ENCODE results near the gene KCNAB3.

KCNAB3 gene

DNA sequence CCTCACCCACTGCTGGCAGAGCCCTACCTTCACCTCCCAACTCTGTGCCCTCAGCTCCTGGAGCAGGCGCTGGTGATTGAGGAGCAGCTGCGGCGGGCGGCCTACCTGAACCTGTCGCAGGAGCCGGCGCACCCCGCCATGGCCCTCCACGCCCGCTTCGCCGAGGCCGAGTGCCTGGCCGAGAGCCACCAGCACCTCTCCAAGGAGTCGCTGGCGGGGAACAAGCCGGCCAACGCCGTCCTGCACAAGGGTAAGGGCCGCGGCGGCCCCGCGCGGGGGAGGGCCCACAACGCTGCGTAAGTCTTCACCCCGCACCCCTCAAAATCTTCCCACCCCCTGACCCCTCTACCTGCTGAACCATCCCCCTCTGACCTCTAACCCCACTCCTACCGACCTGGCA, 20.6 kb downstream of the KCNAB3 start:
- no peak for DNase-seq (ENCODE audit: extremely low read depth, low read depth)
- TF ChIP-seq, protein P1, sequence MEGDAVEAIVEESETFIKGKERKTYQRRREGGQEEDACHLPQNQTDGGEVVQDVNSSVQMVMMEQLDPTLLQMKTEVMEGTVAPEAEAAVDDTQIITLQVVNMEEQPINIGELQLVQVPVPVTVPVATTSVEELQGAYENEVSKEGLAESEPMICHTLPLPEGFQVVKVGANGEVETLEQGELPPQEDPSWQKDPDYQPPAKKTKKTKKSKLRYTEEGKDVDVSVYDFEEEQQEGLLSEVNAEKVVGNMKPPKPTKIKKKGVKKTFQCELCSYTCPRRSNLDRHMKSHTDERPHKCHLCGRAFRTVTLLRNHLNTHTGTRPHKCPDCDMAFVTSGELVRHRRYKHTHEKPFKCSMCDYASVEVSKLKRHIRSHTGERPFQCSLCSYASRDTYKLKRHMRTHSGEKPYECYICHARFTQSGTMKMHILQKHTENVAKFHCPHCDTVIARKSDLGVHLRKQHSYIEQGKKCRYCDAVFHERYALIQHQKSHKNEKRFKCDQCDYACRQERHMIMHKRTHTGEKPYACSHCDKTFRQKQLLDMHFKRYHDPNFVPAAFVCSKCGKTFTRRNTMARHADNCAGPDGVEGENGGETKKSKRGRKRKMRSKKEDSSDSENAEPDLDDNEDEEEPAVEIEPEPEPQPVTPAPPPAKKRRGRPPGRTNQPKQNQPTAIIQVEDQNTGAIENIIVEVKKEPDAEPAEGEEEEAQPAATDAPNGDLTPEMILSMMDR (IDR thresholded peaks at IDR 0.05; ENCODE audit: low read depth, low read length, missing control alignments): no peak
- no peak overlapping the region for H3K4me3 ChIP-seq (replicated peaks; ENCODE audit: low read depth, low read length)

DNA sequence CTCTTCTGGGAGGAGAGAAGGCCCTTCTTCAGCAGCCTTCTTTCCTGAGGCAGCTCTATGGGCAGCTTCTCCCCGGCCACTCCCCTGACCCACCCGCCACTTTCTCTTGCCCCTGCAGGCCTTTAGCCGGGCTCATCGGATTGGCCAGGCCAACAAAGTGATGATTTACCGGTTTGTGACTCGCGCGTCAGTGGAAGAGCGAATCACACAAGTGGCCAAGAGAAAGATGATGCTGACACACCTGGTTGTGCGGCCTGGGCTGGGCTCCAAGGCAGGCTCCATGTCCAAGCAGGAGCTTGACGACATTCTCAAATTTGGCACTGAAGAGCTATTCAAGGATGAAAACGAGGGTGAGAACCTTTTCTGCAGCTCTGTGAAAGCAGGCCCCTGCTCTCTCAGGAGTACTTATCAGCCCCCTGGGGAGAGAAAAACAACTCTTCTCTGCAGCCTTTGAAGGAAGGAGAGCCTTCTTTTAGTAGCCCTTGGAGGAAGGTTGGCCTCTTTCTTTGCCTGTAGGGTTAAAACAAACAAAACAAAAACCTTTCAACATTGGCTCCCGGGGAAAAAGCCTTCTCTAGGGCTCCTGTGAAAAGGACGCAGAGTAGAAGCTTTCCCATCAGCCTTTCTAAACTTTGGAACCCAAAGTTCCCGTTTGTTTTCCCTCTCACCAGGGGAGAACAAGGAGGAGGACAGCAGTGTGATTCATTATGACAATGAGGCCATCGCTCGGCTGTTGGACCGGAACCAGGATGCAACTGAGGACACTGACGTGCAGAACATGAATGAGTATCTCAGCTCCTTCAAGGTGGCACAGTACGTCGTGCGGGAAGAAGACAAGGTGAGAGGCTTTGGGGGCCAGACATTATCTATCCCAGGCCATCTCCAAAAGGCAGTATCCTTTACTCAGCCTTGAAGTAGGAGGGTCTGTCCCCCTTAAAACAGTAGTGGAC, 26.2 kb downstream of the KCNAB3 start:
- no peak for DNase-seq (ENCODE audit: extremely low read depth, low read depth)
- TF ChIP-seq, protein P1 (IDR thresholded peaks at IDR 0.05; ENCODE audit: low read depth, low read length, missing control alignments): no peak
- H3K4me3 ChIP-seq (replicated peaks; ENCODE audit: low read depth, low read length): no peak overlapping the region

DNA sequence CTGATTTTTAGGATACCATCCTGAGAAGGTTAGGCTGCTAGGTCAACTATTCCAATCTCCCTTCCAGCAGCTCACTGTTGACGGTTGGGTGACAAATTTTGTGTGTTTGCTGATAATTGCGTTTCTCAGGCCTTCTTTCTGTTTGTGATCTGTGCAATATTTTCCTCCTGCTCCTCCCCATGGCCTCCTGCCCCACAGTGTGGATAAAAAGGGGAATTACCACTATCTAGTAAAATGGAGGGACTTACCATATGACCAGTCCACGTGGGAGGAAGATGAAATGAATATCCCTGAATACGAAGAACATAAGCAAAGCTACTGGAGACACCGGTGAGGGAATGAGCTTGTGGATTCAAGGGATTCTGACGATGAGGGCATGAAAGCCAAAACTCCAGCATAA, 31.9 kb downstream of the KCNAB3 start:
- H3K4me3 ChIP-seq (replicated peaks; ENCODE audit: low read depth, low read length): no peak overlapping the region
- no peak for DNase-seq (ENCODE audit: extremely low read depth, low read depth)

DNA sequence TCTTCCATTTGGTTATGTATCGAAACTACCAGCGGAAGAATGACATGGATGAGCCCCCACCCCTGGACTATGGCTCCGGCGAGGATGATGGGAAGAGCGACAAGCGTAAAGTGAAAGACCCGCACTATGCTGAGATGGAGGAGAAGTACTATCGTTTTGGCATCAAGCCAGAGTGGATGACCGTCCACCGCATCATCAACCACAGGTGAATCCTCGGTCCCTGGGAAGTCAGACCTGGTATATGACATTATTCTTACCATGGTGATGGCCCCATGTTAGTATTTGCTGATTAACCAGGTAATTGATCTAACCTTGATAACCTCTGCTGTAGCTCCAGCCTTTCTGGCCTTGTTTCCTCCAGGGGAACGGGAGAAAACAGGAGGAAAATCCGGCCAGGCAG, 32.6 kb downstream of the KCNAB3 start:
- TF ChIP-seq, protein P1 (IDR thresholded peaks at IDR 0.05; ENCODE audit: low read depth, low read length, missing control alignments): no peak
- H3K4me3 ChIP-seq (replicated peaks; ENCODE audit: low read depth, low read length): no peak overlapping the region
- DNase-seq (ENCODE audit: extremely low read depth, low read depth): no peak

More for the DNA sequence above, 31.9 kb downstream of the KCNAB3 start:
- TF ChIP-seq, protein P1 (IDR thresholded peaks at IDR 0.05; ENCODE audit: low read depth, low read length, missing control alignments): peak; percentile 38

DNA sequence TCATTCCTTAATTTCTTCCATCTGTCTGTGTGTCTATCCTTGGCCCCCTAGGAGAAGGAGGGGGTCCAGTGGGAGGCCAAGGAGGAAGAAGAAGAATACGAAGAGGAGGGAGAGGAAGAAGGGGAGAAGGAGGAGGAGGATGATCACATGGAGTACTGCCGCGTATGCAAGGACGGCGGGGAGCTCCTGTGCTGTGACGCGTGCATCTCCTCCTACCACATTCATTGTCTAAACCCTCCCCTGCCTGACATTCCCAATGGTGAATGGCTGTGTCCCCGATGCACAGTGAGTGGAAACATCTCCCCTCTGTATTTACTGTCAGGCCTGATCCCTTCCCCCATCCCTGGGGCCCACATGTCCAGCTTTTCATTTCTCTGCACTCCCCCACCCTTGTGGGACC, 34.8 kb downstream of the KCNAB3 start:
- DNase-seq (ENCODE audit: extremely low read depth, low read depth): no peak
- TF ChIP-seq, protein P1 (IDR thresholded peaks at IDR 0.05; ENCODE audit: low read depth, low read length, missing control alignments): no peak
- H3K4me3 ChIP-seq (replicated peaks; ENCODE audit: low read depth, low read length): no peak overlapping the region

DNA sequence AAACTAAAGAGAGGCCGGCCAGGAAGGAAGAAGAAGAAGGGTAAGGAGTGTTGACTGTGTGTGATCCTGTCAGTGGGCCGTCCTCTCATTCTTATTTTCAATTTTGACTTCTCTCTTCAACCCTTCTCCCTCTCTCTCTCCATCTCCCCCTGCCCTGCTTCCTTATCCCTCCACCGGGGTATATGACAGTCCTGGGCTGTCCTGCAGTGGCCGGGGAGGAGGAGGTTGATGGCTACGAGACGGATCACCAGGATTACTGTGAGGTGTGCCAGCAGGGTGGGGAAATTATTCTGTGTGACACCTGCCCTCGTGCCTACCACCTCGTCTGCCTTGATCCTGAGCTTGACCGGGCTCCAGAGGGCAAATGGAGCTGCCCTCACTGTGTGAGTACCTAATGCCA, 35.4 kb downstream of the KCNAB3 start:
- TF ChIP-seq, protein P1 (IDR thresholded peaks at IDR 0.05; ENCODE audit: low read depth, low read length, missing control alignments): no peak
- no peak overlapping the region for H3K4me3 ChIP-seq (replicated peaks; ENCODE audit: low read depth, low read length)
- no peak for DNase-seq (ENCODE audit: extremely low read depth, low read depth)
